Activated CD4-positive, alpha-beta T cell treated with anti-CD3 and anti-CD28 coated beads for 36 hours (primary cell): Measurements from ENCODE around the gene NPM3. TPM values are rescaled to one million over a fixed set of nuclear protein-coding genes. Genes with fewer than 3 reads are reported as not detected.

Experiments used
- ATAC-seq: fragments of 200-7000 bp; cut with Tn5 transposase; one replicate; pipeline ENCODE4 v1.10.0; 2021; ENCODE audit warnings: mild to moderate bottlenecking, moderate library complexity
- CTCF ChIA-PET: fragments of 350-600 bp; sonication (Branson Sonifier 250); formaldehyde crosslinking; loops from one replicate; lab custom pipeline; 2021; ENCODE audit warnings: antibody characterized with exemption; lab: Charles Lee
- POLR2A ChIA-PET: fragments of 350-600 bp; sonication (Branson Sonifier 250); formaldehyde crosslinking; loops from one replicate; lab custom pipeline; 2021; ENCODE audit warnings: antibody characterized with exemption, inconsistent platforms; lab: Charles Lee
- DNase-seq: peaks from one replicate; pipeline ENCODE4 v3.0.0-alpha.2; 2020
- H3K27ac Mint-ChIP-seq: one replicate; pipeline ENCODE4 v1.8.0; 2021; ENCODE audit warnings: mixed read lengths
- H3K27me3 Mint-ChIP-seq: one replicate; pipeline ENCODE4 v1.8.0; 2021; ENCODE audit warnings: mixed read lengths
- H3K36me3 Mint-ChIP-seq: one replicate; pipeline ENCODE4 v1.8.0; 2021; ENCODE audit warnings: low read depth, mixed read lengths
- H3K4me1 Mint-ChIP-seq: one replicate; pipeline ENCODE4 v1.8.0; 2021; ENCODE audit warnings: mixed read lengths
- H3K4me3 Mint-ChIP-seq: one replicate; pipeline ENCODE4 v1.8.0; 2021; ENCODE audit warnings: mild to moderate bottlenecking, moderate library complexity, mixed read lengths
- H3K9me3 Mint-ChIP-seq: one replicate; pipeline ENCODE4 v1.8.0; 2021; ENCODE audit warnings: low read depth, mixed read lengths
- intact Hi-C, 2 experiments: fragments of 100-400 bp; cut with DNase I in 1 of 2; cut with micrococcal nuclease in 1 of 2; formaldehyde crosslinking; loops; one replicate each; pipeline versions ENCODE4 v1.14.2 to v1.15.1; 2022 to 2024; cut with DNase I, micrococcal nuclease
- total RNA-seq, 2 experiments: library from RNA; stranded (reverse); gene quantifications; one replicate each; pipeline ENCODE4 v1.2.3, GENCODE V29; 2021

NPM3 gene
- total RNA-seq, 2 experiments from 2014 or later: 207 to 214 TPM

DNA sequence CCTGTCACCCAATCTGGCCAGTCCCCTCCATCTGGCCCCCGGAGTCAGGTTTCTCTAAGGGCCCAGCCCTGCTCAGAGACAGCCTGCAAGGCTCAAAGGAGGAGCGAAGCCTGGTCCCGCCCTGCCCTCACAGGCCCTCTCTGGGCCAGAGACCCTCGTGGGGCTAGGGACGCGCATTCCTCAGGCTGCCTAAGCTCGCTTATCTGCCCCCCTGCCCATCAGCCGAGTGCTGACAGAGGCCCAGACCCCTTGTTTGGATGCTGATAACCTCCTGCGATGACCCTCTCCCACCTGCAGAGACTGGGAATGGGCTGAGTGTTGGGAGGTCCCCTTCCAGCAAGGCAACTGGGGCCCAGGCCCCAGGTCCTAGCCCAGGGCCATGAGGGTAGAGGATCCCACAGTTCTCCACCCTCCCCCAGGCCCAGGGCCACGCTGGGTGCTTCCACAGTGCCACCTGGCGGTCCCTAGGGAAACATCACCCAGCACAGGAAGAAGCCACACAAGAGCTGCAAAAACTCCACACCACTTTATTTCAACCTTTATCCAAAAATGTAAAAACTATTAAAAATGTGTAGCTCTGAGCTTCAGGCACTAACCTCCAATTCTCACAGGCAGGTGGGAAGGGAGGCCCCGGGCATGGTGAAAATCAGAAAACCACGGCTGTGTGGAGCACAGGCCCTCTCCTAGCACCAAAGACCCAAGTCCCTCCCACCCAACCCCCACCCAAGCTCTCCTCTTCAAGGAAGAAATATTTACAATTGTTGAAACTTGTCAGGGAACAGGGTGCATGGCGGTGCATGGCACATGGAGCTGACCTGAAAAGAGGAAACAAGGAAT lies 2.2 kb downstream of the NPM3 start:
- Mint-ChIP-seq H3K27me3 (peaks cover 20% of the 10 kb centered on the region), H3K4me3 (peak overlapping the region; percentile 94), H3K27ac (no peak overlapping the region), H3K4me1 (peaks cover 57% of the 10 kb centered on the region), H3K36me3 (peaks cover 49% of the 10 kb centered on the region), H3K9me3 (no peaks in the 10 kb centered on the region)
- POLR2A ChIA-PET: interaction anchor here (1.3 kb wide), 2 partner anchors 164 to 178 kb away, joined by 3 to 6 read pairs; no protein-coding TSS in a partner anchor
- DNase-seq: peak; percentile 86
- intact Hi-C loops: loop anchor here (1.0 to 10.0 kb wide), 9 partner anchors 51 to 1246 kb away; partner anchors contain the start of genes FBXW4 (in 2 of the 2), DPCD (in 1 of the 2), HIF1AN (in 1 of the 2) and POLL (in 1 of the 2)
- peak; percentile 61 for ATAC-seq
- CTCF ChIA-PET: interaction anchor here (0.5 to 5.0 kb wide), 44 partner anchors 8 to 831 kb away, joined by 3 to 43 read pairs (median 3); partner anchors contain the start of gene OGA

- ChIA-PET POLR2A (interaction anchor here (1.3 kb wide), 2 partner anchors 163 to 177 kb away, joined by 3 to 6 read pairs; no protein-coding TSS in a partner anchor), CTCF (interaction anchor here (0.5 to 5.0 kb wide), 17 partner anchors 8 to 230 kb away, joined by 3 to 43 read pairs (median 8); partner anchors contain the start of genes DPCD, OGA and POLL)
- peaks cover 45% of the 10 kb centered on the region for H3K36me3 Mint-ChIP-seq
- peaks cover 20% of the 10 kb centered on the region for H3K27me3 Mint-ChIP-seq
- intact Hi-C loops: loop anchor here (1.0 to 10.0 kb wide), 8 partner anchors 52 to 1246 kb away; partner anchors contain the start of genes FBXW4 (in 2 of the 2), DPCD (in 1 of the 2), HIF1AN (in 1 of the 2) and POLL (in 1 of the 2)
- H3K27ac Mint-ChIP-seq: no peak overlapping the region
- peaks cover 54% of the 10 kb centered on the region for H3K4me1 Mint-ChIP-seq
- peak overlapping the region; percentile 59 for H3K4me3 Mint-ChIP-seq
- H3K9me3 Mint-ChIP-seq: no peaks in the 10 kb centered on the region
- ATAC-seq (no peak), DNase-seq (peak; percentile 17)
Observed at GRCh38 chr10:101780187-101780817, 2.9 kb downstream of the NPM3 start.

GRCh38 chr10:101779544-101780186 lies 3.6 kb downstream of the NPM3 start:
- Mint-ChIP-seq H3K4me1 (peaks cover 51% of the 10 kb centered on the region), H3K4me3 (peak overlapping the region; percentile 59), H3K27ac (no peak overlapping the region), H3K36me3 (peaks cover 39% of the 10 kb centered on the region), H3K27me3 (peaks cover 22% of the 10 kb centered on the region), H3K9me3 (no peaks in the 10 kb centered on the region)
- ATAC-seq: peak; percentile 51
- intact Hi-C loops: loop anchor here (1.0 to 10.0 kb wide), 10 partner anchors 53 to 1245 kb away; partner anchors contain the start of genes FBXW4 (in 2 of the 2), DPCD (in 1 of the 2), HIF1AN (in 1 of the 2) and POLL (in 1 of the 2)
- ChIA-PET POLR2A (no interaction called here), CTCF (interaction anchor here (0.7 to 5.0 kb wide), 9 partner anchors 7 to 1539 kb away, joined by 3 to 43 read pairs (median 8); partner anchors contain the start of genes DPCD, OGA and POLL)
- DNase-seq: peak; percentile 93

DNA sequence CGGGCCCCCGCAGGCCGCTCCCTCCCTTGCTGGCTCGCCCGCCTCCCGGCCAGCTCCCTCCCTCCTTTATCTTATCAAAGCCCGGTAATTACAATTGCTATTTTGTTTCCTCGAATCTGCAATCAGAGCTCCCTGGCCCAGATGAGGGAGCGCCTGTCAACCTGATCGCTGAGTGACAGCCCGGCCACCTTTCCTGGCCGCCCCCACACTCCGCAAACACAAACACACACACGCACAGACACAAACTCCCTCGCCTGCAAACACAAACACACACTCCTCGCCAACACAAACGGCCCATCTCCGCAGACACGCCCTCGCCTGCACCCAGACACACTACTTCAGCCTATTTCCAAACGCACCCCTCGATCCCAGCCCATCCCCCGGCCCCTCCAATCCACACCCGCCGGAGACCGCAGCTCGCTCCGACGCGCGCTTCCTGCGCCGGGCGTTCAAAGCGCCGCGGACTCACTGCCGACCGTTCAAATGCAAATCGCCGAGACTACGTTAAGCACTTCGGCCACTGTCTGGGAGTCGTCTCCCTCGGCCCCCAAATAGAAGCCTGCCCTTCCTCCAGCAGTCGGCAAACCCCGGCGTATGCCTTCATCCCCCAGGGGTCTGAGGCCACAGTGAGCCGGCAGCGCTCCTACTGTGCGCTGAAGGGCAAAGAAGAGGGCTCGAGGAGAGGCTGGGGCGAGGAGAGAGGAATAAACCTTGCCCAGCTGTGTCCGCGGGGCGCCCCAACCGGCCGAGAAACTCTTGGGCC lies 4.3 kb downstream of the NPM3 start:
- Mint-ChIP-seq H3K4me3 (peak overlapping the region; percentile 59), H3K36me3 (peaks cover 35% of the 10 kb centered on the region), H3K27me3 (peaks cover 29% of the 10 kb centered on the region), H3K9me3 (no peaks in the 10 kb centered on the region), H3K4me1 (peaks cover 46% of the 10 kb centered on the region), H3K27ac (no peak overlapping the region)
- DNase-seq (peak; percentile 53), ATAC-seq (no peak)
- intact Hi-C loops: loop anchor here in 1 of 2 experiments (1.0 to 5.0 kb wide), 2 partner anchors 482 to 565 kb away; no protein-coding TSS in a partner anchor
- CTCF ChIA-PET: interaction anchor here (0.7 to 1.5 kb wide), 7 partner anchors 109 to 1538 kb away, joined by 3 to 8 read pairs (median 4); partner anchors contain the start of genes DPCD and POLL
- POLR2A ChIA-PET: no interaction called here

GRCh38 chr10:101778151-101778780 lies 5.0 kb downstream of the NPM3 start:
- H3K27ac Mint-ChIP-seq: no peak overlapping the region
- no peaks in the 10 kb centered on the region for H3K9me3 Mint-ChIP-seq
- ATAC-seq (no peak), DNase-seq (no peak)
- H3K27me3 Mint-ChIP-seq: peaks cover 36% of the 10 kb centered on the region
- peak overlapping the region; percentile 59 for H3K4me3 Mint-ChIP-seq
- ChIA-PET POLR2A (no interaction called here), CTCF (interaction anchor here (0.6 to 1.3 kb wide), 5 partner anchors 33 to 544 kb away, joined by 3 to 8 read pairs (median 4); no protein-coding TSS in a partner anchor)
- H3K36me3 Mint-ChIP-seq: peaks cover 33% of the 10 kb centered on the region
- intact Hi-C loops: loop anchor here in 1 of 2 experiments (5.0 kb wide), 1 partner anchor 481 kb away; no protein-coding TSS in a partner anchor
- H3K4me1 Mint-ChIP-seq: peaks cover 44% of the 10 kb centered on the region

GRCh38 chr10:101777619-101778145 lies 5.6 kb downstream of the NPM3 start:
- POLR2A ChIA-PET: no interaction called here
- Mint-ChIP-seq H3K27ac (no peak overlapping the region), H3K9me3 (no peaks in the 10 kb centered on the region), H3K27me3 (peaks cover 42% of the 10 kb centered on the region), H3K36me3 (peaks cover 31% of the 10 kb centered on the region), H3K4me1 (peaks cover 42% of the 10 kb centered on the region), H3K4me3 (no peak overlapping the region)
- ATAC-seq (no peak), DNase-seq (no peak)
- CTCF ChIA-PET: interaction anchor here (0.6 to 1.3 kb wide), 3 partner anchors 32 to 563 kb away, joined by 3 to 4 read pairs (median 4); no protein-coding TSS in a partner anchor
- intact Hi-C loops: loop anchor here in 1 of 2 experiments (5.0 kb wide), 1 partner anchor 480 kb away; no protein-coding TSS in a partner anchor

GRCh38 chr10:101776161-101776817 lies 7.0 kb downstream of the NPM3 start:
- ChIA-PET POLR2A (no interaction called here), CTCF (no interaction called here)
- Mint-ChIP-seq H3K27ac (no peak overlapping the region), H3K9me3 (no peaks in the 10 kb centered on the region), H3K36me3 (peaks cover 24% of the 10 kb centered on the region), H3K4me3 (no peak overlapping the region), H3K27me3 (peaks cover 53% of the 10 kb centered on the region), H3K4me1 (peaks cover 35% of the 10 kb centered on the region)
- ATAC-seq (no peak), DNase-seq (peak; percentile 16)
- intact Hi-C loops: loop anchor here in 1 of 2 experiments (5.0 kb wide), 1 partner anchor 479 kb away; no protein-coding TSS in a partner anchor

GRCh38 chr10:101775273-101776160 lies 7.7 kb downstream of the NPM3 start, which contains the start of gene FGF8:
FGF8 (minus strand) TSS chr10:101776114; CDS start chr10:101775900, 214 bp downstream.
- H3K9me3 Mint-ChIP-seq: no peaks in the 10 kb centered on the region
- ChIA-PET CTCF (no interaction called here), POLR2A (interaction anchor here (0.6 kb wide), 1 partner anchor 180 kb away, joined by 3 read pairs; no protein-coding TSS in a partner anchor)
- H3K36me3 Mint-ChIP-seq: peaks cover 20% of the 10 kb centered on the region
- ATAC-seq: no peak
- H3K27me3 Mint-ChIP-seq: peaks cover 55% of the 10 kb centered on the region
- no peak within 1 kb of the TSS for H3K27ac Mint-ChIP-seq
- peaks cover 29% of the 10 kb centered on the region for H3K4me1 Mint-ChIP-seq
- intact Hi-C loops: loop anchor here in 1 of 2 experiments (5.0 kb wide), 1 partner anchor 478 kb away; no protein-coding TSS in a partner anchor
- H3K4me3 Mint-ChIP-seq: no peak within 1 kb of the TSS
- DNase-seq: peak; percentile 27
